Spleen (tissue), 7 donors: ENCODE data around the gene DCPS.

Source experiments
- POLR2A ChIP-seq, 3 donors: fragments of 450-650 bp; IDR thresholded peaks; one replicate each; pipeline ENCODE4 v1.5.1; 2017; ENCODE audit warnings: antibody characterized with exemption in 3 of 3, mild to moderate bottlenecking in 1 of 3
- TF ChIP-seq, protein P1 (sequence below), 11 experiments: fragments of 200-600 bp in 7 of 11; fragments of 450-650 bp in 4 of 11; sonication (generic) in 4 of 11; IDR thresholded peaks in 8 of 11; conservative IDR thresholded peaks in 3 of 11; 1 replicate in 7 of 11; 2 replicates in 4 of 11; pipeline versions ENCODE4 v1.4.0 to v1.8.0; 2016 to 2021; ENCODE audit warnings: antibody characterized with exemption in 11 of 11, inconsistent platforms in 4 of 11, mild to moderate bottlenecking in 1 of 11
- donor health status: DM: no; HTN: no; CAD: no; lungs with moderate emphysema.
- donor health status: DM: no; HTN: no; CAD: no.
- donor health status: DM: no; HTN: no; CAD: no.

- TF ChIP-seq, protein P1, sequence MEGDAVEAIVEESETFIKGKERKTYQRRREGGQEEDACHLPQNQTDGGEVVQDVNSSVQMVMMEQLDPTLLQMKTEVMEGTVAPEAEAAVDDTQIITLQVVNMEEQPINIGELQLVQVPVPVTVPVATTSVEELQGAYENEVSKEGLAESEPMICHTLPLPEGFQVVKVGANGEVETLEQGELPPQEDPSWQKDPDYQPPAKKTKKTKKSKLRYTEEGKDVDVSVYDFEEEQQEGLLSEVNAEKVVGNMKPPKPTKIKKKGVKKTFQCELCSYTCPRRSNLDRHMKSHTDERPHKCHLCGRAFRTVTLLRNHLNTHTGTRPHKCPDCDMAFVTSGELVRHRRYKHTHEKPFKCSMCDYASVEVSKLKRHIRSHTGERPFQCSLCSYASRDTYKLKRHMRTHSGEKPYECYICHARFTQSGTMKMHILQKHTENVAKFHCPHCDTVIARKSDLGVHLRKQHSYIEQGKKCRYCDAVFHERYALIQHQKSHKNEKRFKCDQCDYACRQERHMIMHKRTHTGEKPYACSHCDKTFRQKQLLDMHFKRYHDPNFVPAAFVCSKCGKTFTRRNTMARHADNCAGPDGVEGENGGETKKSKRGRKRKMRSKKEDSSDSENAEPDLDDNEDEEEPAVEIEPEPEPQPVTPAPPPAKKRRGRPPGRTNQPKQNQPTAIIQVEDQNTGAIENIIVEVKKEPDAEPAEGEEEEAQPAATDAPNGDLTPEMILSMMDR (IDR thresholded peaks at IDR 0.05 in 8 of 11, conservative IDR thresholded peaks at IDR 0.05 in 3 of 11) = no peak
- no peak for TF ChIP-seq POLR2A (IDR thresholded peaks at IDR 0.05)
Measured at GRCh38 chr11:126340960-126341606, 37.2 kb downstream of the DCPS start.
